Activated CD4-positive, alpha-beta T cell treated with anti-CD3 and anti-CD28 coated beads, Interleukin-2, amount 50 U/mL, for 48 hours (primary cell): Measurements from ENCODE around the gene AADACL4.

Experiments used
- DNase-seq, 2 experiments: peaks; one replicate each; pipeline ENCODE4 v3.0.0-alpha.2; 2020

AADACL4 gene

DNA sequence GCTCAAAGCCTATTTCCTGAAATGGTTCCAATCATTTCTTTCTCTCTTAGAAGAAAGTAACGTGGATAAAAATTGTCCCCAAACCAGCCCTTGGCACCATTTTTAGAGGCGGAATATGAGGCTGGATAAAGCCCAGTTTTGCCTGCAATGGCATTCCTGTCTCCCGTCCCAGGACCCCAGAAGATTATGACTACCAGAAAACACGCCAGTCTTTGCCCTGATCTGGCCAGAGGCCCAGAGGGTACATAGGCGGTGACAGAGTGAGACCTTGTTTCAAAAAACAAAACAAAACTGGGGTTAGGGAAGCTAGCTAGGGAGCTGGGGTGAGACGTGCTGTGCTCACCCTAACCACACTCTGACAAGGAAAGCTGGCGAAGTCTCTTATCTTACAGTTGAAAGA is at the start of gene AADACL4:
Gene AADACL4, plus strand, starts transcription at position 301 of the 400 bp plus-strand sequence. CDS start 462 bp downstream, outside the sequence.
- DNase-seq, result no peak

GRCh38 chr1:12594490-12594889 is 49.4 kb upstream of the AADACL4 start:
- DNase-seq, result no peak

GRCh38 chr1:12594966-12595756 is 48.7 kb upstream of the AADACL4 start:
- peak in 1 of 2 experiments; percentile 36 for DNase-seq

- DNase-seq, result no peak
Measured at GRCh38 chr1:12595757-12596006, 48.2 kb upstream of the AADACL4 start.

- no peak for DNase-seq
Measured at GRCh38 chr1:12596007-12596821, 47.7 kb upstream of the AADACL4 start.

GRCh38 chr1:12597792-12598191 is 46.1 kb upstream of the AADACL4 start:
- no peak for DNase-seq

- no peak for DNase-seq
Measured at GRCh38 chr1:12598974-12599373, 44.9 kb upstream of the AADACL4 start.

DNA sequence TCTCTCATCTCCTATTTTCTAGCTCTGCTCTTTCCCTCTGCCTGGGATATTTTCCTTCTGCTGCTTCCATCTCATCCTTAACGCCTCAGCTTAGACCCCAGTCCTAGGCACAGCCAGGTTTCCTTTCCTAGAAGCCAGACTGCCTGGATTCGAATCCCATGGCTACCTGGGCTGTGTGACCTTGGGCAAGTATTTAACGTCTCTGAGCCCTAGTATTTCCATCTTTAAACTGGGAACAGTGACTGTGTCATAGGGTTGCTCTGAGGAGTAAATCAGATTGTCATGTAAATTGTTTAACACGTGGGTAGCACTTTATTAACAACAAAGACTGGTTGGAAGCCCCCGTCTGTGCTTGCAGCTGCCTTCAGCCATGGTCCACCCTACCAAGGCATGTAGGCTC is 44.2 kb upstream of the AADACL4 start:
- no peak for DNase-seq

- no peak for DNase-seq
Measured at GRCh38 chr1:12600335-12600734, 43.5 kb upstream of the AADACL4 start.

DNA sequence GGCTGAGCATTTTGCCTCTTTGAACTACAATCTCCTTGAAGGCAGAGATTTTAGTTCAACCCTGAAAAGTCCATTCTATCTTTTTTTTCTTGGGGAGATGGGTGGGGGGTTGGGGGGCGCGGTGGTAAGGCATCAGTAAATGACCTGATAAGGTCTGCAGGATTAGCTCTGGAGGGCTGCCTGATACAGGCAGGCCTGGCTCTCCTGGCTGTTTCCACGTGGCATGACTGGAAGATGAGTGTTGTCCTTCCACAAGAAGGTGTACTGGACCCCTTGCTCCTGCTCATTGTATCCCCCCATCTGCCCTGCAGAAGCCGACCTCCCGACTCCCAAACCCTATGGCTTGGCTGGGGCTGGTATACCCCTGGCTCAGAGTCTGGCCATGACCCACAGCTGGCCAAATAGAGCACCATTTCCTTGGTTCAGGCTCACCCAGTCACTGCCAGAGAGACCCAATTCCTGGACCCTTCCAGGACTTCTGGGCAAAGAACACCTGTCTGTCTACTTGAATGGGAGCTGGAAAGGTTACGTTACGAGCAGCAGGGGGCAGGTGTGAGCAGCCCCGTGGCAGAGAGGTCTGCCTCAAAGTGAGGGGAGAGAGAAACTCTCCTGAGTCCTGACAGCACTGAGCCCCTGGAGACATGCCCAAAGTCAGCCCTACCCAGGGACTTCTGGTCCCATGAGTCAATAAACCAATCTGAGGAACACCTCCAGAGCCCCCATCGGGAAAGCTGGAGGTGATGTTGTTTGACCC is 42.8 kb upstream of the AADACL4 start:
- peak; percentile 45 to 63 for DNase-seq

- no peak for DNase-seq
Measured at GRCh38 chr1:12601700-12602658, 41.9 kb upstream of the AADACL4 start.

DNA sequence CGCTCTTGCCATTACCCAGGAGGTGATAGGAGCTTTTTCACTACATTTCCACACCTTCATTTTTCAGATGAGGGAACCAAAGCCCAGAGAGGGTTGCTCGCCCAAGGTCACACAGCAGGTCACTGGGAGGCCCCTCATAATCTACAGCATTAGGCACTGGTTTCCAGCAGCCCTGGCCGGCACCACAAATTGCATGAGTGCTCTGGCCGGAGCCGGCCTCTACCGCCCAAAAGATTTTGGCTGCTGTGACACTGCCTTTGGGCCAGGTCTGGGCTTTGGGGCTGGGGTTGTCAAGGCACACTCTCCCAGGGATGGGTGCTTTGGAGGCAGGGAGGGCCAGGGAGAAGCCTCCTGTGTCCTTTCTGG is 41.2 kb upstream of the AADACL4 start:
- no peak for DNase-seq

DNA sequence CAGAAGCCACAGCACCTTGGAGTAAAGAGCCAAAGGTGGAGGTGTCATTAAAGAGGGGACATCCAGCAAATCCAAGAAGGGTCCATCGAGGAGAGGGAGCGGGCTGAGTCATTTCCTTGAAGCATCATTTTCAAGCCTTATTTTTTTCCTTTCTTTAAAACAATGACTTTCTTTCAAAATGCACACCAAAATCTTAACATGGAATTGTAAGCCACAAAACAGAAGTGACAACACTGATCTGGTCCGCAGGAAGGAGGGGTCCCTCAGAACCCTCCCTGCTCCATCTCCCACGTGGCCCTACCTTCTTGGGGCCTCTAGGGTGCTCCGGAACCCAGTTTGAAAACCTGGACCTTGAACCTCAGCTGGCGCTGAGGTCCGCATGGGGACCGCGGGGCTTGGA is 40.7 kb upstream of the AADACL4 start:
- DNase-seq, result no peak

DNA sequence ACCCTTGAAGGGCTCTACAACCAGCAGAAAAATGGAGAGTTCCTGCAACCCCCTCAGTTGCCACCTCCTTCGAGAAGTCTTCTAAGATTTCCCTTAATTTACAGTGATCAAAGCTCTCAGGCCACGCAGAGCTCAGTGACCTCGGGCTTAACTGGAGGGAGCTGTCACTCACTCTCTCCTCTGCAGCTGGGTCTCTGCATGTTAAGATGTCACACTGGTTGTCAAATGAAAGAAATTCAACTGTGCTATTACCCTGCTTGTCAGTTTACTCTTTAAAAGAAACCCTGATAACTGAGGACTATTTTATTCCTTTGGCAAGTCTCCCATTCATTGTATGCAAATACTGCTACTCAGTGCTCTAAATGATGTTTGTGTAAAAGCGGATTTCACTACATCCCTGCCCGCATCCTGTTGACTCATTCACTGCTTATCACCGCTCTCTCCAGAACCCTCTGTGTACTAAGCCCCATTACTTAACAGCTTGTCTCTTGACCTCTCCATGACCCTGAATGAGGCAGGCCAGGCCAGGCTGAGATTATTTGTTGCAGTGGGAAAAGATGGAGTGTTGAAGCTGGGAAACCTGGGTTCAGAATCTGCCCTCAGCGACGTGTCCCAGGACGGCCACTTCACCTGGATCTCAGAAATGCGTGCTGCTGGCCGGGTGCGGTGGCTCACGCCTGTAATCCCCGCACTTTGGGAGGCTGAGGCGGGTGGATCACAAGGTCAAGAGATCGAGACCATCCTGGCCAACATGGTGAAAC is 39.6 kb upstream of the AADACL4 start:
- DNase-seq, result peak; percentile 56 to 74

- no peak for DNase-seq
Measured at GRCh38 chr1:12604986-12605385, 38.9 kb upstream of the AADACL4 start.

- no peak for DNase-seq
Measured at GRCh38 chr1:12607263-12607662, 36.6 kb upstream of the AADACL4 start.

GRCh38 chr1:12608311-12608957 is 35.5 kb upstream of the AADACL4 start:
- no peak for DNase-seq

- DNase-seq, result no peak
Measured at GRCh38 chr1:12609469-12610003, 34.3 kb upstream of the AADACL4 start.

DNA sequence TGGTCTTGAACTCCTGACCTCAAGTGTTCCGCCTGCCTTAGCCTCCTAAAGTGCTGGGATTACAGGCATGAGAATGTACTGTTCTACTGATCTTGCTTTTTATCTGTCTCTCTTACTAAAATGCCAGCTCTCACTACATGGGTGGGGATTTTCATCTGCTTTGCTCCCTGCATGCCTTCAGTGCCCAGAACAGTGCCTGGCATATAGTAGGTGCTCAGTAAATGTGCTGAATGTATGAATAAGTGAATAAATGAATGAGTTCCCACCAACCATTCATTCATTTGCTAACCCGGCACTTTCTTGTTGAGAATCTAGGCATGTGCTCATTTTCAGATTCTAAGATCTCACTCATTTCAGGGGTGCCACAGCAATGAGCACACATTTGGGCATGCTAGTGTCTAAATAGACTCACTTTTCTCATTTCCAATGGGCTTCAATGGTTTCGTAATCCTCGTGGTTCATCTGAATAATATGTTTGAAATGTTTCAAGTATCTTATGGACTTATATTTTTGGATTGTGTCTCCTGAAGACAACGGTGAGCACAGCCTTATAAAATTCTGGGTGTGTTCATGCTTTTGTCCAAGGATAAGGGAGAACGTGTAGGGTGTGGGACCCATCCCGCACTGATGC is 33.5 kb upstream of the AADACL4 start:
- no peak for DNase-seq

GRCh38 chr1:12610941-12611340 is 32.9 kb upstream of the AADACL4 start:
- DNase-seq, result no peak
